ENCODE data around the gene ODF4. TPM values are rescaled to one million over a fixed set of nuclear protein-coding genes. Genes with fewer than 3 reads are reported as not detected.
A peak's percentile ranks its signal among the peaks of the same experiment; 100 is the strongest.

ODF4 gene
- total RNA-seq, 1 donor from 2014 or later: not detected

- Mint-ChIP-seq H3K27ac (ENCODE audit: unreplicated experiment) (peak overlapping the region; percentile 73), H3K4me3 (ENCODE audit: unreplicated experiment) (no peak overlapping the region), H3K4me1 (ENCODE audit: low read depth) (peaks cover 37% of the 10 kb centered on the region), H3K36me3 (ENCODE audit: low read depth) (peaks cover 2% of the 10 kb centered on the region), H3K27me3 (ENCODE audit: low read depth) (no peaks in the 10 kb centered on the region), H3K9me3 (ENCODE audit: low read depth) (peaks cover 4% of the 10 kb centered on the region)
- no peak for DNase-seq (ENCODE audit: low spot score)
- TF ChIP-seq CTCF (IDR thresholded peaks at IDR 0.05): no peak
Observed at GRCh38 chr17:8360260-8360659, 20.6 kb downstream of the ODF4 start.

GRCh38 chr17:8360751-8361150, 21.1 kb downstream of the ODF4 start:
- TF ChIP-seq CTCF (IDR thresholded peaks at IDR 0.05): no peak
- H3K27ac Mint-ChIP-seq (ENCODE audit: unreplicated experiment): peak overlapping the region; percentile 68

GRCh38 chr17:8362651-8363332, 23.2 kb downstream of the ODF4 start:
- no peak for DNase-seq (ENCODE audit: low spot score)
- Mint-ChIP-seq H3K36me3 (ENCODE audit: low read depth) (peaks cover 2% of the 10 kb centered on the region), H3K4me1 (ENCODE audit: low read depth) (peaks cover 56% of the 10 kb centered on the region), H3K9me3 (ENCODE audit: low read depth) (no peaks in the 10 kb centered on the region), H3K4me3 (ENCODE audit: unreplicated experiment) (no peak overlapping the region), H3K27ac (ENCODE audit: unreplicated experiment) (peak overlapping the region; percentile 13), H3K27me3 (ENCODE audit: low read depth) (no peaks in the 10 kb centered on the region)
- TF ChIP-seq CTCF (IDR thresholded peaks at IDR 0.05): no peak

More at GRCh38 chr17:8360751-8361150, 21.1 kb downstream of the ODF4 start:
- Mint-ChIP-seq H3K4me3 (ENCODE audit: unreplicated experiment) (no peak overlapping the region), H3K27me3 (ENCODE audit: low read depth) (no peaks in the 10 kb centered on the region), H3K36me3 (ENCODE audit: low read depth) (peaks cover 2% of the 10 kb centered on the region), H3K4me1 (ENCODE audit: low read depth) (peaks cover 42% of the 10 kb centered on the region), H3K9me3 (ENCODE audit: low read depth) (peaks cover 4% of the 10 kb centered on the region)
- DNase-seq (ENCODE audit: low spot score): no peak

- H3K27me3 Mint-ChIP-seq (ENCODE audit: low read depth): no peaks in the 10 kb centered on the region
- H3K4me3 Mint-ChIP-seq (ENCODE audit: unreplicated experiment): no peak overlapping the region
- H3K9me3 Mint-ChIP-seq (ENCODE audit: low read depth): no peaks in the 10 kb centered on the region
- peaks cover 47% of the 10 kb centered on the region for H3K4me1 Mint-ChIP-seq (ENCODE audit: low read depth)
- TF ChIP-seq CTCF (IDR thresholded peaks at IDR 0.05): no peak
- peaks cover 14% of the 10 kb centered on the region for H3K36me3 Mint-ChIP-seq (ENCODE audit: low read depth)
- H3K27ac Mint-ChIP-seq (ENCODE audit: unreplicated experiment): peak overlapping the region; percentile 98
- DNase-seq (ENCODE audit: low spot score): no peak
Observed at GRCh38 chr17:8365143-8365542, 25.5 kb downstream of the ODF4 start.

- no peak for DNase-seq (ENCODE audit: low spot score)
- H3K27ac Mint-ChIP-seq (ENCODE audit: unreplicated experiment): peak overlapping the region; percentile 98
- peaks cover 16% of the 10 kb centered on the region for H3K36me3 Mint-ChIP-seq (ENCODE audit: low read depth)
- no peak for TF ChIP-seq CTCF (IDR thresholded peaks at IDR 0.05)
- peaks cover 42% of the 10 kb centered on the region for H3K4me1 Mint-ChIP-seq (ENCODE audit: low read depth)
- no peak overlapping the region for H3K4me3 Mint-ChIP-seq (ENCODE audit: unreplicated experiment)
- no peaks in the 10 kb centered on the region for H3K27me3 Mint-ChIP-seq (ENCODE audit: low read depth)
- H3K9me3 Mint-ChIP-seq (ENCODE audit: low read depth): no peaks in the 10 kb centered on the region
Observed at GRCh38 chr17:8366231-8366630, 26.6 kb downstream of the ODF4 start.

Data from chondrocyte (in vitro differentiated cells).